IPS-18a (cell line): ENCODE results near the gene VEZT.

ENCODE experiments used
- H3K27ac ChIP-seq: one replicate; pipeline ENCODE4 v1.5.1; 2013; ENCODE audit warnings: low read length
- H3K27me3 ChIP-seq: one replicate; pipeline ENCODE4 v1.6.1; 2013; ENCODE audit warnings: mild to moderate bottlenecking, low read length; ENCODE audit not compliant: control insufficient read depth, insufficient read depth
- H3K36me3 ChIP-seq: one replicate; pipeline ENCODE4 v1.6.1; 2013; ENCODE audit warnings: low read depth, low read length; ENCODE audit not compliant: control insufficient read depth
- H3K4me1 ChIP-seq: one replicate; pipeline ENCODE4 v1.6.1; 2013; ENCODE audit warnings: low read depth, low read length; ENCODE audit not compliant: control insufficient read depth
- H3K4me3 ChIP-seq: one replicate; pipeline ENCODE4 v1.5.1; 2013; ENCODE audit warnings: low read length
- H3K9ac ChIP-seq: one replicate; pipeline ENCODE4 v1.6.1; 2013; ENCODE audit warnings: mild to moderate bottlenecking, low read length, moderate library complexity
- H3K9me3 ChIP-seq: one replicate; pipeline ENCODE4 v1.6.1; 2013; ENCODE audit warnings: low read depth, low read length; ENCODE audit not compliant: control insufficient read depth

Gene VEZT

DNA sequence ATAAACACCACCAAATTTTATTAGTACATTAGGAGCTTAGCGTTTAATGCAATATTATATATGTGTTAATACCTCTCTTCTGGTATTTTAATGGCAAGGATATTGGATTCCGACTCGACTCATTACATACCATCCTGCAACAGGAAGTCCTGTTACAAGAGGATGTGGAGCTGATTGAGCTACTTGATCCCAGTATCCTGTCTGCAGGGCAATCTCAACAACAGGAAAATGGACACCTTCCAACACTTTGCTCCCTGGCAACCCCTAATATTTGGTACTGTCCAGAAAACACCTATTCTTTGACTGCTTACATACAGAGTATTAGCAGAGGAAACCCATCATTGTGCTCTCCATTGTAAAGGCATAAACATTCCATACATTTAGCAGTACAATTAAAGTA is 45.2 kb downstream of the VEZT start:
- peaks cover 40% of the 10 kb centered on the region for H3K36me3 ChIP-seq
- H3K9me3 ChIP-seq: no peaks in the 10 kb centered on the region
- H3K27me3 ChIP-seq: no peaks in the 10 kb centered on the region
- no peak overlapping the region for H3K9ac ChIP-seq
- no peak overlapping the region for H3K27ac ChIP-seq
- no peak overlapping the region for H3K4me3 ChIP-seq
- peaks cover 5% of the 10 kb centered on the region for H3K4me1 ChIP-seq

DNA sequence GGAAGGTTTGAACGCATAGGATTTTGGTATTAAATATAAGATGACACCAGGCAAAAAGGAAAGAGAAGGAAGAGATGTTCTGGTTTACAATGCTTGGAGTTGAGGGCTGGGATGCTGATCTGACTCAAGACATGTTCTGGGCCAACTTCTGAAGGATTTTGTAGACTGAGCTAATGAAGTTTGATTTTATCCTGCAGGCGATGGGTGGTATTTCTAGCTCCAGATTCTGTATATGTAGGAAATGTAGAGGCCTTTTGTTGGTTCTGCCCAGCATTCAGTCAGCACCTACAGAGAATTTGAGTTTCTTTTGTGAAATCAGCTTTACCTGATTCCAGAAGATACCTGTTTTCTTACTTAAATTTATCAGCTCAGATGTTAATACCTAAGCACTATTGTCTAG is 48.2 kb downstream of the VEZT start:
- H3K4me3 ChIP-seq: no peak overlapping the region
- H3K4me1 ChIP-seq: no peaks in the 10 kb centered on the region
- no peaks in the 10 kb centered on the region for H3K27me3 ChIP-seq
- no peak overlapping the region for H3K9ac ChIP-seq
- no peaks in the 10 kb centered on the region for H3K9me3 ChIP-seq
- no peak overlapping the region for H3K27ac ChIP-seq
- peaks cover 55% of the 10 kb centered on the region for H3K36me3 ChIP-seq

DNA sequence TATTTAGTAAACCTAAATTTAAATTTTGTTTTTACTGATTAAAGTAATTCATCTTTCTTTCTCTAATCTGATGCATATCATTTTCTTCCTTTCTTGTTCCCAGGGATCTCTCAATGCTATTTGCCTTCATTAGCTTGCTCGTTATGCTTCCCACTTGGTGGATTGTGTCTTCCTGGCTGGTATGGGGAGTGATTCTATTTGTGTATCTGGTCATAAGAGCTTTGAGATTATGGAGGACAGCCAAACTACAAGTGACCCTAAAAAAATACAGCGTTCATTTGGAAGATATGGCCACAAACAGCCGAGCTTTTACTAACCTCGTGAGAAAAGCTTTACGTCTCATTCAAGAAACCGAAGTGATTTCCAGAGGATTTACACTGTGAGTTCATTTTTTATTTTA is 48.6 kb downstream of the VEZT start:
- Histone ChIP-seq H3K27me3 (no peaks in the 10 kb centered on the region), H3K36me3 (peaks cover 58% of the 10 kb centered on the region)

DNA sequence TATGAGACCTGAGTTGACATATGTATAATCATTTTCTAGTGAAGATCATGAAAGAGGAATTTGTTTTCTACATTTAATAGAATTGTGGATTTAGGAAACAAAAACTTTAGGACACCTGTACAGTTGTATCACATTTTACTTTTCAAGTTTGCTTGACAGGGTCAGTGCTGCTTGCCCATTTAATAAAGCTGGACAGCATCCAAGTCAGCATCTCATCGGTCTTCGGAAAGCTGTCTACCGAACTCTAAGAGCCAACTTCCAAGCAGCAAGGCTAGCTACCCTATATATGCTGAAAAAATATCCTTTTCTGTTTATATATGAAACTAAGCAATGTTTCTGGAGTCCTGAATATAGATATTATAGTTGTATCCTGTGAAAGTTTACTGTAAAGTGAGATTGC is 52.3 kb downstream of the VEZT start:
- H3K27ac ChIP-seq: no peak overlapping the region
- peaks cover 61% of the 10 kb centered on the region for H3K36me3 ChIP-seq
- H3K4me3 ChIP-seq: no peak overlapping the region
- no peaks in the 10 kb centered on the region for H3K9me3 ChIP-seq
- no peak overlapping the region for H3K9ac ChIP-seq
- H3K27me3 ChIP-seq: no peaks in the 10 kb centered on the region
- no peaks in the 10 kb centered on the region for H3K4me1 ChIP-seq

More for the DNA sequence above, 48.6 kb downstream of the VEZT start:
- H3K27ac ChIP-seq: no peak overlapping the region
- H3K4me3 ChIP-seq: no peak overlapping the region
- no peak overlapping the region for H3K9ac ChIP-seq
- no peaks in the 10 kb centered on the region for H3K9me3 ChIP-seq
- H3K4me1 ChIP-seq: no peaks in the 10 kb centered on the region

DNA sequence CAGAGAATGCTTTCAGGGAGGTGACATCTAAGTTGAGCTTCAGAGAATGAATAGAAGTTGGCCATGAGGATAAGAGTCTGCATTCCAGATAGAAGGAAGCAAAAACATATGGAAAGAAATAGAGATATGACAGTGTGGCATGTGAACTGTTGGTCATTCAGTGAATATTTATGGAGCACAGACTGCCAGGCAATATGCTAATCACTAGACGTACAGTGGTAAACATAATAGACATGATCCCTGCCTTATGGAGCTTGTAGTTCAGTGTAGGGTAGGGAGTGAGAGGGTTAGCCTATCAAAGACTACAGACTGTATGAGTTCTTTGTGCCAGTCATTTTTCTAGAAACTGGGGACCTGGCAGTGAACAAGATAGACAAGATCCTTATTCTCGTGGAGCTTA is 53.9 kb downstream of the VEZT start:
- Histone ChIP-seq H3K9me3 (no peaks in the 10 kb centered on the region), H3K9ac (no peak overlapping the region), H3K27ac (no peak overlapping the region), H3K4me3 (no peak overlapping the region), H3K27me3 (no peaks in the 10 kb centered on the region), H3K36me3 (peaks cover 59% of the 10 kb centered on the region), H3K4me1 (no peaks in the 10 kb centered on the region)

DNA sequence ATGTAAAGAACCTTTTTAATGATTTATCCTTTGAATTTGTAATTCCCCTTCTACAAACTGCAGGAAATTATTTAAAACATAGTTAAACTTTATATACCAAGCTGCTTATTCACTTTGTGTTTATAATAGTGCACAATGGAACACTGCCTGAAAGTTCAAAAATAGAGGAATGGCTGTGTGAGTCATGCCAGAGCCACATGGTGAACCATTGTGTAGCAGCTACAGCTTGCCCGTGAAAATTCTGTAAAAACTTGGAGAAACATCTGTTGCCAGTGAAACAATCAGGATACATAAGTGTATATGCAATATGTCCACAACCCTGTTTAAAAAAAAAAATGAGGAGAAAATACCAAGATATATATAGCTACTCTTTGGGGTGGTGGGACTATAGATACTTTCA is 59.5 kb downstream of the VEZT start:
- peaks cover 41% of the 10 kb centered on the region for H3K36me3 ChIP-seq
- H3K9ac ChIP-seq: no peak overlapping the region
- H3K27ac ChIP-seq: no peak overlapping the region
- no peaks in the 10 kb centered on the region for H3K9me3 ChIP-seq
- no peak overlapping the region for H3K4me3 ChIP-seq
- H3K4me1 ChIP-seq: no peaks in the 10 kb centered on the region
- no peaks in the 10 kb centered on the region for H3K27me3 ChIP-seq

DNA sequence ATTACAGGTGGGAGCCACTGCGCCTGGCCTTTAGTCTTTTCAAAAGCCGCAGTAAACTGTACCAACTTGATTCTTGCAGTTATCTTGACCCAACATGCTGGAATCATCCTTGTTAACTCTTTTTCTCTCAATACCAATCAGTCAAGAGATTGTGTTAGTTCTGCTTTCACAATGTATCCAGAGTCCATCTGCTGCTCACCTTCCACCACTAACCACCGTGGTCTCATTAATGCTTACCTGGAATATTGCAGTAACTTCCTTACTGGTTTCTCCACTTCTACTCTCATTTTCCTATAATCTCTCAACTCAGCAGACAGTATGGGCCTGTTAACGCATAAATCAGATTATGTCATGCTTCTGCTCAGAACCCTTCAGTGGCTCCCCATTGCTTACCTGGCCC is 62.2 kb downstream of the VEZT start:
- Histone ChIP-seq H3K9me3 (no peaks in the 10 kb centered on the region), H3K27me3 (no peaks in the 10 kb centered on the region), H3K4me1 (no peaks in the 10 kb centered on the region), H3K9ac (no peak overlapping the region), H3K27ac (no peak overlapping the region), H3K36me3 (peaks cover 46% of the 10 kb centered on the region), H3K4me3 (no peak overlapping the region)

DNA sequence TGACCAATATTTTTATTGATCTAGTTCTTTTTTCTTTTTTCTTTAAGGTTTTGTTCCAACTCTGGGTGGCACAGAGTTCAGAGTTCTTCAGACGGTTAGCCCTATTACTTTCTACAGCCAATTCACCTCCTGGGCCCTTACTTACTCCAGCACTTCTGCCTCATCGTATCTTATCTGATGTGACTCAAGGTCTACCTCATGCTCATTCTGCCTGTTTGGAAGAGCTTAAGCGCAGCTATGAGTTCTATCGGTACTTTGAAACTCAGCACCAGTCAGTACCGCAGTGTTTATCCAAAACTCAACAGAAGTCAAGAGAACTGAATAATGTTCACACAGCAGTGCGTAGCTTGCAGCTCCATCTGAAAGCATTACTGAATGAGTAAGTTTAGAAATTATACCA is 64.7 kb downstream of the VEZT start:
- Histone ChIP-seq H3K4me3 (no peak overlapping the region), H3K27me3 (no peaks in the 10 kb centered on the region), H3K27ac (no peak overlapping the region), H3K9me3 (no peaks in the 10 kb centered on the region), H3K9ac (no peak overlapping the region), H3K36me3 (peaks cover 38% of the 10 kb centered on the region), H3K4me1 (no peaks in the 10 kb centered on the region)

DNA sequence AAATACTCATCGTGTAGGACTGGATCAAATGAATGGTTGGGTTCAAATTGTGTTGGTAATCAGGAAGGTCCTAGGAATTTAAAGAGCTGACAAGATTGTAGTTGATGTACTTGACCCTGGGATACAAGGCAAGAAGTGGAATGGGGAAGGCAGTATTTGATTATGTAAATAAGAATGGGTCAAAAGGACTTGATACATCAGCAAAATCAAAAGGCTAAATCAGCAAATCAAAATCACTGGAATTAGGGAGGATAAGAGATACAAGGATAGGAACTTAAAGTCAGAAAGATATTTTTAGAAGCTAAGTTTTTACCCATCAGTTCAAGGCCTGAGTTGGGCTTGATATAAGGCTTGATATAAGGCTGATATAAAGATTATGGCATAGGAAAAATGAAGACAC is 65.8 kb downstream of the VEZT start:
- no peak overlapping the region for H3K9ac ChIP-seq
- H3K36me3 ChIP-seq: peaks cover 40% of the 10 kb centered on the region

DNA sequence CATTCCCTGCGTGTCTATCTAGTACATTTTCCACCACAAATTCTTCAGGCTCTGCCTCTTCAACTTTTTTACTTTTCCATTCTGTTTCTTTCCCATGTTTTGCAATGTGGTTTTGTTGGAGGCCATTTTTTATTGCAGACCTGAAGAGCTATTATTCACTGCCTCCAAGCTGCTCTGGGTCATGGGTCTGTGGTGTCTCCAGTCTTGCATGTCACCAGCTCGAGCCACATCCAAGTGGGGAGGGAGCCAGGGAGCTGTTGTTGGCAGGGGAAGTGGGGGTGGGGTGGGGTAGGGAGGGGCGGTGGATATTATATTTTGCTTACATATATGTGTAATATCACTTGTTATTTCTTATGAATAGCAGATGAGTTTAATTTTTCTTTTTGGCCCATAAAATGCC is 69.1 kb downstream of the VEZT start:
- Histone ChIP-seq H3K36me3 (peaks cover 46% of the 10 kb centered on the region), H3K9me3 (no peaks in the 10 kb centered on the region), H3K27ac (no peak overlapping the region), H3K9ac (no peak overlapping the region), H3K4me1 (no peaks in the 10 kb centered on the region), H3K27me3 (no peaks in the 10 kb centered on the region), H3K4me3 (no peak overlapping the region)

More for the DNA sequence above, 65.8 kb downstream of the VEZT start:
- Histone ChIP-seq H3K9me3 (no peaks in the 10 kb centered on the region), H3K4me1 (no peaks in the 10 kb centered on the region), H3K27ac (no peak overlapping the region), H3K27me3 (no peaks in the 10 kb centered on the region), H3K4me3 (no peak overlapping the region)

DNA sequence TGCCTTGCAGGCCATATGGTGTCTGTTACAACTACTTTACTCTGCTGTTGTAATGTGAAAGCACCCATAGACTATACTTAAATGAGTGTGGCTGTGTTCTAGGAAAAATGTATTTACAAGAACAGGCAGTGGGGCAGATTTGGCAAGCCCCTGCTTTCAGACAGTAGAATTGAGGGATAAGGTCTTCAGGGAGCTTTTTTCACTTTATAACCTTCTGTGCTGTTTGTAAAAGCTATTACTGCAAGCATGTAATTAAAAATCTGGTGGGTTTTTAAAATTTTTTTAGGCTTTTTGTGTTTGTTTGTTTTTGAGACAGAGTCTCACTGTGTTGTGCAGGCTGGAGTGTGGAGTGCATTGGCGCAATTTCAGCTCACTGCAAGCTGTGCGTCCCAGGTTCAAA is 73.9 kb downstream of the VEZT start:
- H3K4me1 ChIP-seq: no peaks in the 10 kb centered on the region
- no peak overlapping the region for H3K9ac ChIP-seq
- H3K9me3 ChIP-seq: no peaks in the 10 kb centered on the region
- no peak overlapping the region for H3K4me3 ChIP-seq
- H3K27ac ChIP-seq: no peak overlapping the region
- no peaks in the 10 kb centered on the region for H3K27me3 ChIP-seq
- H3K36me3 ChIP-seq: peaks cover 43% of the 10 kb centered on the region

DNA sequence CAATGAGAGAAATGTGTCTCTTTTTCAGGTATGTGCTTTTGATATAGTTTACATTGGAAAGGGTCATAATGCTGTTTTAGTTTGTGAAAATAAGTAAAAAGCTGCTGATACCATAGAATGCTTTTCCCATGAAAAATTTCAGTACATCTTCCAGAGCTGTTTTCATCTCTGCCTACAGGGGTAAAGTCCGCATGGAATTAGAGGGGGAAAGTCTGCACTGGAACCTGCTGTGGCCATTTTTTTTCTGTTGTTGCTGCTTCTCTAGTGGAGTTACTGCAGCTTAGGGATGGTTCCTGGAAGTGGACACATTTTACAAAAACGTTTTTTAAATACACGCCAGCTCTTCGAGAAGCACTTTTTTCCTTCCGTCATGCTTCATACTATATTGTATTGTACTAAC is 81.3 kb downstream of the VEZT start:
- Histone ChIP-seq H3K4me1 (no peaks in the 10 kb centered on the region), H3K27me3 (no peaks in the 10 kb centered on the region), H3K9ac (no peak overlapping the region), H3K27ac (no peak overlapping the region), H3K9me3 (no peaks in the 10 kb centered on the region), H3K4me3 (no peak overlapping the region), H3K36me3 (peaks cover 58% of the 10 kb centered on the region)
